Measurements from ENCODE around the gene PTPRM. TPM values are rescaled to one million over a fixed set of nuclear protein-coding genes. Genes with fewer than 3 reads are reported as not detected.
A peak's percentile ranks its signal among the peaks of the same experiment; 100 is the strongest.

PTPRM gene
- total RNA-seq, 1 experiment from 2014 or later = 42.3 TPM

DNA sequence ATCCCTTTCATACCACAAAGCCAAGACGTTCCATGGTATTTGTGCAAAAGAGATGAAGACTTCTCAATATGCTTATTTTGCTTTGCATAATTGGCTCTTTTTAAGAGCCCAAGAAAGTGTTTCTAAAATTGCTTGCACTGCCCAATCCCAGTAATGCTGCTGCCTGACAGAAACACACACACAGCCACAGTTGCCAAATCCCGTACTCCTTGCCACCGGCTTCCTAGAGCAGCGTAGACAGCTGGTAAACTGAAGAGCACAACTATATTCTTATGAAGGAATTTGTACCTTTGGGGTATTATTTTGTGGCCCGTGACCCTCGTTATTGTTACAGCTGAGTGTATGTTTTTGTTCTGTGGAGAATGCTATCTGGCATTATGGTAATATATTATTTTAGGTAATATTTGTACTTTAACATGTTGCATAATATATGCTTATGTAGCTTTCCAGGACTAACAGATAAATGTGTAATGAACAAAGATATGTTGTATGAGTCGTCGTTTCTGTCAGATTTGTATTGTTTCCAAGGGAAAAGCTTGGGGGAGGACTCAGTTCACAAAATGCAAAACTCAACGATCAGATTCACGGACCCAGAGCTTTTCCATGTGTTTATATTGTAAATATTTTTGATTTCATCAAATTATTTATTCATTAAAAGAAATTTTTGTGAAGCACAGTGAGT, 839.2 kb downstream of the PTPRM start:
- CTCF ChIA-PET = no interaction called here
- Mint-ChIP-seq H3K4me3 (ENCODE audit: low read depth, unreplicated experiment) (no peak overlapping the region), H3K27me3 (ENCODE audit: unreplicated experiment) (no peaks in the 10 kb centered on the region), H3K36me3 (ENCODE audit: insufficient read depth, unreplicated experiment) (no peaks in the 10 kb centered on the region), H3K9me3 (ENCODE audit: low read depth, unreplicated experiment) (peaks cover 5% of the 10 kb centered on the region), H3K27ac (ENCODE audit: unreplicated experiment) (no peak overlapping the region), H3K4me1 (ENCODE audit: low read depth, unreplicated experiment) (no peaks in the 10 kb centered on the region)
- TF ChIP-seq, protein P1, sequence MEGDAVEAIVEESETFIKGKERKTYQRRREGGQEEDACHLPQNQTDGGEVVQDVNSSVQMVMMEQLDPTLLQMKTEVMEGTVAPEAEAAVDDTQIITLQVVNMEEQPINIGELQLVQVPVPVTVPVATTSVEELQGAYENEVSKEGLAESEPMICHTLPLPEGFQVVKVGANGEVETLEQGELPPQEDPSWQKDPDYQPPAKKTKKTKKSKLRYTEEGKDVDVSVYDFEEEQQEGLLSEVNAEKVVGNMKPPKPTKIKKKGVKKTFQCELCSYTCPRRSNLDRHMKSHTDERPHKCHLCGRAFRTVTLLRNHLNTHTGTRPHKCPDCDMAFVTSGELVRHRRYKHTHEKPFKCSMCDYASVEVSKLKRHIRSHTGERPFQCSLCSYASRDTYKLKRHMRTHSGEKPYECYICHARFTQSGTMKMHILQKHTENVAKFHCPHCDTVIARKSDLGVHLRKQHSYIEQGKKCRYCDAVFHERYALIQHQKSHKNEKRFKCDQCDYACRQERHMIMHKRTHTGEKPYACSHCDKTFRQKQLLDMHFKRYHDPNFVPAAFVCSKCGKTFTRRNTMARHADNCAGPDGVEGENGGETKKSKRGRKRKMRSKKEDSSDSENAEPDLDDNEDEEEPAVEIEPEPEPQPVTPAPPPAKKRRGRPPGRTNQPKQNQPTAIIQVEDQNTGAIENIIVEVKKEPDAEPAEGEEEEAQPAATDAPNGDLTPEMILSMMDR (IDR thresholded peaks at IDR 0.05; ENCODE audit: unreplicated experiment) = no peak
- BruUV-seq (replicated peaks) = no TSS peak
- intact Hi-C loops (cut with micrococcal nuclease; ENCODE audit: unreplicated experiment) = no loop called here
- no peak for DNase-seq

DNA sequence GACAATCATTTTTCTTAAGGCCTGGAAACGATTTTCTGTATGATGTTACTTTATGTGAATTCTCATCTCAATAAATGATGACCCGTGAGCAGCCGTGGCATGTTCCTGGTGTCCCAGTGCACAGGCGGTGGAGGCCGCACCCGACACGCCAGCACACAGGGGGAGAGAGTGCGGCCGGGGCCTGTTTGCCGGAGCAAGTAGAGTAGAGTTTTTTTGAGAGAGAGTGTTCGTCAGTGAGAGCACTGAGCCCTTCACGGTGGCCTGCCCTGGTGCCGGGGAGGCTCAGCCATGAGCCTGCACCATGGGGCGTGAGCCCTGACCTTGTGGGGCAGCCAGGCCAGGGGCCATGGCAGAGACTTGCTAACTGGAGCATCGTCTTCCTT, 839.7 kb downstream of the PTPRM start:
- Mint-ChIP-seq H3K27me3 (ENCODE audit: unreplicated experiment) (no peaks in the 10 kb centered on the region), H3K4me1 (ENCODE audit: low read depth, unreplicated experiment) (no peaks in the 10 kb centered on the region), H3K9me3 (ENCODE audit: low read depth, unreplicated experiment) (peaks cover 7% of the 10 kb centered on the region), H3K4me3 (ENCODE audit: low read depth, unreplicated experiment) (no peak overlapping the region), H3K27ac (ENCODE audit: unreplicated experiment) (no peak overlapping the region), H3K36me3 (ENCODE audit: insufficient read depth, unreplicated experiment) (no peaks in the 10 kb centered on the region)
- no peak for DNase-seq
- TF ChIP-seq, protein P1 (IDR thresholded peaks at IDR 0.05; ENCODE audit: unreplicated experiment) = no peak
- no TSS peak for BruUV-seq (replicated peaks)
- intact Hi-C loops (cut with micrococcal nuclease; ENCODE audit: unreplicated experiment) = no loop called here
- CTCF ChIA-PET = no interaction called here

DNA sequence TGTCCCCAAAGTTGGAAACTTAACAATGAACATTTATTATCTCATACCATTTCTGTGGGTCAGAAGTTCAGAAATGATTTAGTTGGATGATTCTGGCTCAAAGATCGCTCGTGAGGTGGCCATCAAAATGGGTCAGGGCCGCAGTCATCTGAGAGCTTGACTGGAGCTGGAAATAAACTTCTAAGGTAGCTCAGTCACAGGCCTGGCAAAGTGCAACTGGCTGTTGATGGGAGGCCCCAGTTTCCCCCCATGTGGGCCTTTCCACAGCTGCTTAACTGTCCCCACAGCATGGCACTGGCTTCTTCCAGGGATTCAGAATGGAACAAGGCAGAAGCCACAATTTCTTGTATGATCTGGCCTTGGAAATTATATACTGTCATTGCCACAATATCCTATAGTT, 842.0 kb downstream of the PTPRM start:
- TF ChIP-seq, protein P1 (IDR thresholded peaks at IDR 0.05; ENCODE audit: unreplicated experiment) = no peak
- no peak overlapping the region for H3K27ac Mint-ChIP-seq (ENCODE audit: unreplicated experiment)
- H3K36me3 Mint-ChIP-seq (ENCODE audit: insufficient read depth, unreplicated experiment) = no peaks in the 10 kb centered on the region
- intact Hi-C loops (cut with micrococcal nuclease; ENCODE audit: unreplicated experiment) = no loop called here
- no peaks in the 10 kb centered on the region for H3K4me1 Mint-ChIP-seq (ENCODE audit: low read depth, unreplicated experiment)
- H3K4me3 Mint-ChIP-seq (ENCODE audit: low read depth, unreplicated experiment) = no peak overlapping the region
- peaks cover 9% of the 10 kb centered on the region for H3K9me3 Mint-ChIP-seq (ENCODE audit: low read depth, unreplicated experiment)
- no peaks in the 10 kb centered on the region for H3K27me3 Mint-ChIP-seq (ENCODE audit: unreplicated experiment)
- no peak for DNase-seq
- CTCF ChIA-PET = no interaction called here
- BruUV-seq (replicated peaks) = no TSS peak

DNA sequence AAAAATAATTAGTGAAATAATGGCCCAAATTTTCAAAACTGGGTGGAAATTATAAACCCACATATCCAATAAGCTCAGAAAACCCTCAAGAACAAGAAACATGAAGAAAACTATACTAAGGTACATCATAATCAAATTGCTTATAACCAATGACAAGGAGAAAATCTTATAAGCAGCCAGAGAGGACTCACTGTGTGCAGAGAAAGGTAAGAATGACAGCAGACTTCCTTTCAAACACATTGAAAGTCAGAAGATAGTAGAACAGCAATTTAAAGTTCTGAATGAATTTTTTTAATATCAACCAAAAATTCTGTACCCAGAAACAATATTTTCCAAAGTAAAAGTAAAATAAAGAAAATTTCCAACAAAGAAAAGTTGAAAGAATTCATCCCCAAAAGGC, 844.4 kb downstream of the PTPRM start:
- BruUV-seq (replicated peaks) = TSS peak; percentile 19
- intact Hi-C loops (cut with micrococcal nuclease; ENCODE audit: unreplicated experiment) = no loop called here
- H3K27me3 Mint-ChIP-seq (ENCODE audit: unreplicated experiment) = peaks cover 15% of the 10 kb centered on the region
- H3K27ac Mint-ChIP-seq (ENCODE audit: unreplicated experiment) = no peak overlapping the region
- H3K4me3 Mint-ChIP-seq (ENCODE audit: low read depth, unreplicated experiment) = no peak overlapping the region
- no peaks in the 10 kb centered on the region for H3K36me3 Mint-ChIP-seq (ENCODE audit: insufficient read depth, unreplicated experiment)
- H3K9me3 Mint-ChIP-seq (ENCODE audit: low read depth, unreplicated experiment) = peaks cover 9% of the 10 kb centered on the region
- CTCF ChIA-PET = no interaction called here
- TF ChIP-seq, protein P1 (IDR thresholded peaks at IDR 0.05; ENCODE audit: unreplicated experiment) = no peak
- H3K4me1 Mint-ChIP-seq (ENCODE audit: low read depth, unreplicated experiment) = peaks cover 7% of the 10 kb centered on the region
- DNase-seq = no peak

All from Calu3 (cell line).